Left ventricle myocardium superior (tissue), 1 donor: Measurements from ENCODE around the gene MDM4. TPM values are rescaled to one million over a fixed set of nuclear protein-coding genes. Genes with fewer than 3 reads are reported as not detected.
A peak's percentile ranks its signal among the peaks of the same experiment; 100 is the strongest.
"Not testable (repeated sequence)": the region's sequence is repeated elsewhere in the genome, so short reads cannot be mapped to it uniquely, and the experiment has no call there.

Experiments
- ATAC-seq: fragments of 200-7000 bp; cut with Tn5 transposase; one replicate; pipeline ENCODE4 v1.9.1; 2020; ENCODE audit warnings: mild to moderate bottlenecking, moderate library complexity
- DNase-seq: peaks from one replicate; pipeline ENCODE4 v3.0.0-alpha.2; 2020
- intact Hi-C: fragments of 100-400 bp; cut with micrococcal nuclease; formaldehyde crosslinking; loops from one replicate; pipeline ENCODE4 v1.11.0; 2022
- total RNA-seq: library from RNA; stranded (reverse); fragmentation: NEBNext Ultra II Directional; extraction: Animal tissue kit (Norgen Biotek cat#: 25700); gene quantifications from one replicate; pipeline ENCODE4 v1.2.1, GENCODE V29; 2021
- donor health status: DM: no; HTN: yes; CAD: no; lungs with severe emphysema.

Gene MDM4
- total RNA-seq, 1 donor from 2014 or later = 30.1 TPM

- DNase-seq, intact Hi-C loops, ATAC-seq: not testable (repeated sequence)
Measured at GRCh38 chr1:204486513-204487255, 29.5 kb upstream of the MDM4 start.

GRCh38 chr1:204487256-204487615 lies 29.0 kb upstream of the MDM4 start:
- DNase-seq (no peak), ATAC-seq (no peak)
- intact Hi-C loops = no loop called here

DNA sequence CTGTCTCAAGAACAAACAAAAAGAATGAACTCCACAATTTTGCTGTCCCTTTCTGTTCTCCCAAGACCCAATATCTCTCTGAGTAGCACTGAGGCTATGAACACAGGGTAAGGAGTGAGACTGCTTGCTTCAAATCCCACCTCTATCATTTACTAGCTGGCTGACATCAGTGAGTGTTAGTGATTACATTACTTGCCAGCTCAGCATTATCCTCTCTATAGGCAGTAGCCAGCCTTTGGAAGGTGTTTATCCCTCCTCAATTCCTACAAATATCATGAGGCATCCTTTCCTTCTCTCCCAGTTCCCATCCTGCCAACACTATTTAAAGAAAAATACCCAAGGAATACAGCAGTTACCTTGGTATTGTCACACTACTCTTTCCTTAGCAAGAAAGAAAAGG lies 24.6 kb upstream of the MDM4 start:
- intact Hi-C loops = no loop called here
- ATAC-seq (no peak), DNase-seq (no peak)

DNA sequence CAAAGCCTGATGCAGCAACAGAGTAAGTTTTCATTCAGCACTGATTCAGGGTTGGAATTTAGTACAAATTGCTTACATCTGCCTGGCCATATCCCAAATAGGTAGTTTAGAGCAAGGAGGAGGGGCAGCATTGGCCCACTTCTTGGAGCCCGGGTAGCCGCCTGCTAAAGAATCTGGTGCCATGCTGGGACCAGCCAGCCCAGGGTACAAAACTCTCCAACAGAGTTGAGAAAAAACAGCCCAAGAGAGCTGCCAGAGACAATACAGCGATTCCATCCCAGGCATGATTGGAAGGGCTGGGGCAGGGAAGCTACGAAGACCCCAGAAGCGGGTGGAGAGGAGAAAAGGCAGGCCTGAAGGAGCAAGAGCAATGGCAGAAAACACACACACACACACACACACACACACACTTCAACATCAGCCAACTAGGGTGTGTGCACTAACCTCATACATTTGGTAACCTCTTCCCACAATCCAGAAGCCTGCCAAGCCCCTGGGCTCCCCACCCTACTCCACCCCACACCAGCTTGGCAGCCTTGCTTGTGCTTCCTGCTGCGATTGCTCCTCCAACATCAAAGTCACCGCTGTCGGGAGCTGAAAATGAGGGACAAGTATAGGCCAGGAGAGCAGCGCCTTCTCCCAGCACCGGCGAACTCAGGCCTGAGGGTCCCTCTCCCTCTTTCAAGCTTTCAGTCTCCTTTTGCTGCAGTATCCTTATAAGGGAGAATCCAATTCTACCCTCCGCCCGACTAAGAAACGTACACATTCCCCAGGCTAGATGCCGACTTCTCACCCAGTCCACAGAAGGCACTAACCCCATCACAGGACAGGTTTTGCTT lies 22.8 kb upstream of the MDM4 start:
- peak; percentile 76 for DNase-seq
- intact Hi-C loops = no loop called here
- peak; percentile 58 for ATAC-seq

DNA sequence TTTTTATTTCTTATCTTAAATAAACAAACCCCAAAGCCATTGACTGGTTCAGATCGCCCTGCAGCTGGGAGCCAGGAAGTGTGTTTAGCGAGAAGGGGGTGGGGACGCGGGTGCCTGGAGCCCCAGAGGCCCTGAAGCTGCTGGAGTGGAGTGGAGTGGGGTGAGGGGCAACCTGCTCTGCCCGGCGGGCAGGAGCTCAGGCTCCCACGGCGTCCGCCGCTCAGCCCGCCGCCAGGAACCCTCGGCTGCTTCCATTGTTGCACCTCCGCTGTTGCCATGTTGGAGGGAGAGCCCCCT lies 22.3 kb upstream of the MDM4 start:
- DNase-seq (peak; percentile 68), ATAC-seq (peak; percentile 70)
- intact Hi-C loops = no loop called here

- peak; percentile 96 for ATAC-seq
- DNase-seq = peak; percentile 91
- intact Hi-C loops = no loop called here
Measured at GRCh38 chr1:204494281-204495077, 21.7 kb upstream of the MDM4 start, which contains the start of gene PIK3C2B. Gene PIK3C2B, minus strand, starts transcription at chr1:204494805. Its CDS starts 25,003 bp downstream, at chr1:204469802.

DNA sequence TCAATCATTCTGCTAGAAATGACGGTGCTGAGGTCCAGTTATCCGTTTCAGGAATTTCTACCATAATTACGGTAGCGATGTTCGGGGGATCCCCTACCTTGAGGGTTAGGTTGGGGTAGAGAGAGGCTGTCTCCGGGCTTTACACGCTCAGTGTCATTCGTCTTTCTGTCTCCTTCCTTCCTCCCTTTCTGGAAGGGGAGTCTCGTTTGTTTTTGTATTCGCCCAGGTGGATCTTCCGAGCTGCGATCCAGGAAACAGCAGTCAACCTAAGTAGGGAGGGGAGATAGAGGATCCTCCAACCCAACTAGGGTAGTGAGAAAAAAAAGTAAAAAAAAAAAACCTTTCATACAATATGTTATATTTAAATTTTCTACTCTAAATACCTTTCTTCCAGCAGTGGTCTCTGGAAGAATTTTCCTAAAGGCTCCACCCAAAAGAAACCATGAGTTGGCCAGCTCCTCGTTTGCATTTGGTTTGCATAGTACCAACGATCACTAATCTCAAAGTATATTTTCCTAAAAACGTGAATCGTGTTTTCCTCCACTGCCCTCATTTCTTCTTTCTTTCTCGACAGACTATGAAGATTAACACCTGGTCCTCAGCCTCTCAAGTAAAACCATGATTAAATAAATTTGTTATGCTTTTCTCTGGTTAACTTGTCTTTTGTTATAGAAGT lies 21.0 kb upstream of the MDM4 start:
- ATAC-seq (no peak), DNase-seq (no peak)
- intact Hi-C loops = no loop called here

- no peak for ATAC-seq
- DNase-seq = no peak
- intact Hi-C loops = no loop called here
Measured at GRCh38 chr1:204495777-204496176, 20.4 kb upstream of the MDM4 start.

- ATAC-seq = no peak
- no peak for DNase-seq
- intact Hi-C loops = no loop called here
Measured at GRCh38 chr1:204498981-204499380, 17.2 kb upstream of the MDM4 start.

DNA sequence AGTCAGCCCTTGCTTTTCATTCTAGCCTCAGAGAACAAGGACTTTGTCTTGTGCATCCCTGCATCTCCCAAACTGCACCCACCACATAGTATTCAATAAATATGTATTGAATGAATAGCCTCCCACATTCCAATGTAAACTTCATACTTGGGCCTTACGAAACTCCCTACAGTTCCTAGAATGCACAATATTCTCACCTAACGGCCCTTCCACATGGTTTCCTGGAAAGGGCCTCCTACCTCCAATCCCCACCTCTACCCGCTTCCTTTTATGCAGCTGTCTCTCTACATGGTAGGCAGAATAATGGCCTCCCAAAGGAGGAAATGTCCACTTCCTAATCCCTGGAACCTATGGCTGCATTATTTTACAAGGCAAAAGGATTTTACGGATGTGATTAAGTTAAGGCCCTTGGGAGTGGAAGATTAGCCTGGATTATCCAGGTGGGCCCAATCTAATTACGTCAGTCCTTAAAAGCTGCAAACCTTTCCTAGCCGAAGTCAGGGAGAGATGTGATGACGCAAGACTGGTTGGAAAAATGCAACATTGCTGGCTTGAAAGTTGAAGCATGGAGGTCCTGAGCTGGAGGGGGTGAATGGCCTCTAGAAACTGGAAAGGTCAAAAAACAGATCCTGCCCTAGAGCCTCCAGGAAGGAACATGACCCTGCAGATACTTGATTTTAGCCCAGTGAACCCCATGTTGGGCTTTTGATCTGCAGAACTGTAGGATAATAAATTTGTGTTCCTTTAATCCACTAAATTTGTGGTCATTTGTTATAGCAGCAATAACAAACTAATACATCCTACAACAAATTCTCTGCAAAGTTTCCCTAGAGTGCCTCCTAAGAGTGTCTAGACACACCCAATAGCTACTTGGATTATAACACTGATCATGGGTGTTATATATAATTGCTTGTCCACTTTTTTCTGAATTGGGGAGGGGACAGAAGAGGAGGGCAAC lies 16.4 kb upstream of the MDM4 start:
- DNase-seq (no peak), ATAC-seq (no peak)
- intact Hi-C loops = loop anchor here (5.0 kb wide), 2 partner anchors 52 to 67 kb away; no protein-coding TSS in a partner anchor

DNA sequence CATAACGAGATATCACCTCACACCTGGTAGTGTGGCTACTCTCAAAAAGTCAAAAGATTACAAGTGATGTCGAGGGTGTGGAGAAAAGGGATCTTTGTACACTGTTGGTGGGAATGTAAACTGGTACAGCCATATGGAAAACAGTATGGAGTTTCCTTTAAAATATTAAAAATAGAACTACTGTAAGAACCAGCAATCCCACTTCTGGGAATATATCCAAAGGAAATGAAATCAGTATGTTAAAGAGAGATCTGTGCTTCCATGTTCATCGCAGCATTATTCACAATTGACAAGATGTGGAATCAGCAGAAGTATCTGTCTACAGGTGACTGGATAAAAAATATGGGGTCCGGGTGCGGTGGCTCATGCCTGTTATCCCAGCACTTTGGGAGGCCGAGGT lies 14.0 kb upstream of the MDM4 start:
- no peak for DNase-seq
- ATAC-seq = no peak
- intact Hi-C loops = loop anchor here (5.0 kb wide), 2 partner anchors 55 to 70 kb away; no protein-coding TSS in a partner anchor

DNA sequence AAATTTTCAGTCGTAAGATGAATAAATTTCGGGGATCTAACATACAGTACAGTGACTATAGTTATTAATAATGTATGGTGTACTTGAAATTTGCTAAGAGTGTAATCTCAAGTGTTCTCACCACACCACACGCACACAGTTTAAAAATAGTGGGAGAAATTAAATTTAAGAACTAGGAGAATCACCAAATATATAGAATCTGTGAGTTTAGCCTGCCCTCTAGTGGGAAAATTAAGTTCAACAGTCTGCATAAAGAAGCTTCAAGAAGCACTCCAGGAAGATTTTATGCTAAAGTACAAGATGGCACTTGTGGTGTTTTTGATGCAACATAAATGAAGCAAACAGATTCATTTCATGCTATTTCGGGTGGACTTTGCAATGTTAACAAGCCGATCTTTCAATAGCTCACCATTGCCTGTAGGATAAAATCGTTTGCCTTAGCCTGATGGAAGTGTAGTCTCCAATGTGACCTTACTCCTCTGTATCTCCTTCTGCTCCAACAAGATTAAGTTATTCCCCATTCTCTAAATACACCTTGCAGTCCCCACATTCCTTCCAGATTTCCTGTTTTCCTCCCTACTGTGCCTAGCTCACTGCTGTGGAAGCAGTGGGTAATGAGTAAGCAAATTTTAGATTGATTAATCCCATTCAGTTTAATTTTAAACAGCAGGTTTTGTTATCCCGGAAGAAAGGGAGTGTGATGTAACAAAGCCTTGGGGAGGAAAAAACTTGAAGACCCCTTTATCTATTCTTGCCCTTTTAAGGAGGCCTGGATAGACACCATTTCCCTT lies 12.9 kb upstream of the MDM4 start:
- DNase-seq = no peak
- intact Hi-C loops = loop anchor here (5.0 kb wide), 2 partner anchors 56 to 71 kb away; no protein-coding TSS in a partner anchor

DNA sequence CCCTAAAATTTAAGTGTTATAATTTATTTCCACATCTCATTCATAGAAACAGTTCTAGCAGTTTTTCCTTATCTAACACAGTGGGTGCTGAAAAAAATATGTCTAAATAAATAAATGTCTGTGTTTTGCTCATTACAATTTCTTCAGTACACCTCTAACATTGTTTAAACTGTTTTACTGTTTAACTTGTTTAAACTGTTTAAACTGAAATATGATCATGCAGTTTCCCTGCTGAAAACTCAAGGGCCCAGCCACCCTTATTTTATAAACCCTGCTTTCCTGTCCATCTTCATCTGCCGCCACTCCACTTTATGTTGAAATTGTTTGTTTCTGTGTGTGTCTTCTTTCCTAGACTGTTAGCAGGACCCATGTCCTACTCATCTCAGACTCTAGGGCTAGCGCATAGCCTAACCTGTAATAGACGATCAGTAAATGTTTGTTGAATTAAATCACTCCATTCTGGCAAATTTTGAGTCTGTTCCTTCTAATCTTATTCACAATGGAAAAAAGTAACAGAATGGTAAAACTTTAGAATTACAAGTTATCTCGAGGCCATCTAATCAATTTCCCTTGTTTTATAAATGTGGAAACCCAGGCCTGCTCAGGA lies 12.2 kb upstream of the MDM4 start:
- DNase-seq (no peak), ATAC-seq (no peak)
- intact Hi-C loops = loop anchor here (5.0 kb wide), 2 partner anchors 57 to 72 kb away; no protein-coding TSS in a partner anchor

More for the DNA sequence above, 12.9 kb upstream of the MDM4 start:
- no peak for ATAC-seq

- ATAC-seq = no peak
- intact Hi-C loops = no loop called here
- DNase-seq = no peak
Measured at GRCh38 chr1:204505674-204506200, 10.5 kb upstream of the MDM4 start.

DNA sequence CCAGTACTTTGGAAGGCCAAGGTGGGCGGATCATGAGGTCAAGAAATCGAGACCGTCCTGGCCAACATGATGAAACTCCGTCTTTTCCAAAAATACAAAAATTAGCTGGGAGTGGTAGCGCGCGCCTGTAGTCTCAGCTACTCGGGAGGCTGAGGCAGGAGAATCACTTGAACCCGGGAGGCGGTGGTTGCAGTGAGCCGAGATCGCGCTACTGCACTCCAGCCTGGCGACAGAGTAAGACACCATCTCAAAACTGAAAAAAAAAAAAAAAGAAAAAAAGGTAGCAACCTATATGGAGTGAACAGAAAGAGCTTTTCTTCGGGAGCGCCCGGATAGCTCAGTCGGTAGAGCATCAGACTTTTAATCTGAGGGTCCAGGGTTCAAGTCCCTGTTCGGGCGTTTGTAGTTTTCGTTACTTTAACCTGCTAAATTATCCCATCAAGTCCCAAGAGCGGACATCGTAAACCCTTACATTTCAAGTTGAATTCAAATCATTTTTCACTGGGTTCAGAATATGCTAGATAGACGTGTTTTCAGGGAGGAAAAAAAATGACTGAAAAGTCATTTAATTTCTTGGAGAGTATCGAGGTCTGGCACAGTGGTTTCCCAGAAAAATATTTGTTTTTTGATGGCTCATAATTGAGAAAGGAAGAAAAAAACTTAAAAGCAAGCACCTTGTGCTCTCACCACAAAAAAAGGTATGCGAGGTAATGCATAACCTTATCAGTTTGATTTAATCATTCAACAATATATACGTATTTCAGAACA lies 9.8 kb upstream of the MDM4 start:
- ATAC-seq (peak; percentile 86), DNase-seq (peak; percentile 71)
- intact Hi-C loops = no loop called here

DNA sequence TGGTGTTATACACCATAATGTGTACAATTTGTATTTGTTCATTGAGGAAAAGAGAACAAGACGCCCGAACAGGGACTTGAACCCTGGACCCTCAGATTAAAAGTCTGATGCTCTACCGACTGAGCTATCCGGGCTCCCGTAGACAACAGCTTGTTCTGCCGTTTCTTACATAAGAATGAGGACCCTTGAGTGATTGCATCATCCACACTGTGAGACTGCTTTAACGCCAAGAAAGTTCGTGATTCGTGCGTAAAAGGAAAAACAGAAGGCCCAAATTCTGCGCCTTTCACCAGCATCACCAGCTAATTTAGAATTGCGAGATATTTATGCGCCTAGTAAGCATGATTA lies 9.3 kb upstream of the MDM4 start:
- peak; percentile 58 for DNase-seq
- intact Hi-C loops = no loop called here
- peak; percentile 81 for ATAC-seq
